Heart left ventricle (tissue), 16 donors: Measurements from ENCODE around the gene CHST11. TPM values are rescaled to one million over a fixed set of nuclear protein-coding genes. Genes with fewer than 3 reads are reported as not detected.
A peak's percentile ranks its signal among the peaks of the same experiment; 100 is the strongest.

Source experiments
- ATAC-seq, 4 donors: fragments of 200-7000 bp; cut with Tn5 transposase; one replicate each; pipeline ENCODE4 v1.9.1; 2020 to 2022; ENCODE audit warnings: moderate library complexity in 4 of 4, mild to moderate bottlenecking in 3 of 4, moderate number of reproducible peaks in 1 of 4
- DNase-seq, 5 donors: peaks; one replicate each; pipeline ENCODE4 v3.0.0-alpha.2; 2020
- H3K27ac ChIP-seq, 12 donors: fragments of 200-600 bp; sonication (generic) in 4 of 12; one replicate each; pipeline versions ENCODE4 v1.5.0 to v1.8.0; 2016 to 2022; ENCODE audit warnings: mild to moderate bottlenecking in 2 of 12
- H3K27me3 ChIP-seq, 9 donors: fragments of 200-600 bp; sonication (generic) in 2 of 9; one replicate each; pipeline versions ENCODE4 v1.5.1 to v1.8.0; 2016 to 2022; ENCODE audit warnings: mild to moderate bottlenecking in 3 of 9
- H3K36me3 ChIP-seq, 9 donors: fragments of 200-600 bp; sonication (generic) in 2 of 9; one replicate each; pipeline versions ENCODE4 v1.5.0 to v1.8.0; 2018 to 2022; ENCODE audit warnings: mild to moderate bottlenecking in 2 of 9
- H3K4me1 ChIP-seq, 12 donors: fragments of 200-600 bp; sonication (generic) in 4 of 12; one replicate each; pipeline versions ENCODE4 v1.5.0 to v1.8.0; 2016 to 2022; ENCODE audit warnings: mild to moderate bottlenecking in 3 of 12
- H3K4me3 ChIP-seq, 12 donors: fragments of 200-600 bp; sonication (generic) in 4 of 12; one replicate each; pipeline versions ENCODE4 v1.5.0 to v1.8.0; 2017 to 2022; ENCODE audit warnings: mild to moderate bottlenecking in 9 of 12, moderate library complexity in 4 of 12
- H3K9me3 ChIP-seq, 12 donors: fragments of 200-600 bp; sonication (generic) in 4 of 12; one replicate each; pipeline versions ENCODE4 v1.5.0 to v1.8.0; 2016 to 2022; ENCODE audit warnings: mild to moderate bottlenecking in 1 of 12
- POLR2A ChIP-seq, 2 donors: fragments of 450-650 bp; IDR thresholded peaks; one replicate each; pipeline ENCODE4 v1.6.1; 2017; ENCODE audit warnings: antibody characterized with exemption in 2 of 2, mild to moderate bottlenecking in 2 of 2, moderate library complexity in 2 of 2
- WGBS, 4 donors: extraction: QIAGEN DNeasy Blood & Tissue Kit in 2 of 4; methylation state at CpG; one replicate each; pipeline versions ENCODE4 v1.1.5 to v1.1.7; 2013 to 2018; 5-methylcytosine and 5-hydroxymethylcytosine counted together
- intact Hi-C, 10 donors: fragments of 100-400 bp; cut with DNase I; formaldehyde crosslinking; loops; one replicate each; pipeline versions ENCODE4 v1.11.1 to v1.14.2; 2022
- long read RNA-seq, 3 donors: library from polyadenylated mRNA; unstranded; transcript quantifications; one replicate each; pipeline ENCODE4 v2.0.0, GENCODE V29; 2020 to 2021
- polyA plus RNA-seq, 2 donors: library from polyadenylated mRNA; stranded (reverse); fragments of 200-250 nt; gene quantifications; one replicate each; pipeline ENCODE4 v1.2.3, GENCODE V29; 2013
- total RNA-seq, 9 donors: library from RNA; depleted of rRNA in 2 of 9; stranded (reverse); fragments of >200 nt in 2 of 9; fragmentation: NEBNext Ultra II Directional in 3 of 9; extraction: Animal tissue kit (Norgen Biotek cat#: 25700) in 3 of 9; gene quantifications; one replicate each; pipeline versions ENCODE4 v1.1.0 to v1.2.4, GENCODE V29; 2016 to 2023
- TF ChIP-seq, protein P1 (sequence below), 12 donors: fragments of 200-600 bp; sonication (generic) in 4 of 12; IDR thresholded peaks; one replicate each; pipeline versions ENCODE4 v1.5.0 to v1.8.0; 2018 to 2022; ENCODE audit warnings: antibody characterized with exemption in 12 of 12, mild to moderate bottlenecking in 5 of 12
- donor health status: ischemic (EF 13 %, LVEDD 7.1; RV severe dilation, severe dysfunction).
- donor health status: healthy with polysubstance abuse.
- donor health status: DM: no; HTN: yes; CAD: no.
- donor health status: DM: no; HTN: no; CAD: no.
- donor health status: ischemic (EF 25% LVEDD 6.9; RV normal size, moderate dysfunction).
- donor health status: ischemic (EF 25% LVEDD 5.7; RV mildly dilated, moderate dysfunction).
- donor health status: healthy.
- donor health status: DM: yes; HTN: yes; CAD: no.
- donor health status: ischemic (EF 35%, LVEDD 5.7; RV mildly dilated, moderate dysfunction).
- donor health status: nonischemic (EF 11% LVEDD 7.7; RV severe dilation, severe dysfunction).
- donor health status: DM: yes; HTN: yes; CAD: no.
- donor health status: PGD.
- donor health status: ischemic (EF 29% LVEDD 5.4; RV normal size, mild dysfunction).
- donor health status: nonischemic (EF 23%, LVEDD 6.1; RV moderate dilation, normal function).

Gene CHST11
- total RNA-seq (10 to 100 TPM in 3 of 9 donors, 1 to 10 TPM in 6; 2.3 to 16.9 (median 4.4) TPM), polyA plus RNA-seq (1 to 10 TPM; 1.1 to 1.8 TPM)
- long read RNA-seq, donor 1, full-length matches to known transcripts = 2 of 3 reads
- long read RNA-seq, donor 1, partial matches to known transcripts = 0 of 3 reads
- long read RNA-seq, donor 1, other reads (novel, unspliced or antisense) = 1 of 3 reads
- long read RNA-seq, donor 2 = 0 reads
- long read RNA-seq, donor 3, full-length matches to known transcripts = 2 of 3 reads
- long read RNA-seq, donor 3, partial matches to known transcripts = 0 of 3 reads
- long read RNA-seq, donor 3, other reads (novel, unspliced or antisense) = 1 of 3 reads

DNA sequence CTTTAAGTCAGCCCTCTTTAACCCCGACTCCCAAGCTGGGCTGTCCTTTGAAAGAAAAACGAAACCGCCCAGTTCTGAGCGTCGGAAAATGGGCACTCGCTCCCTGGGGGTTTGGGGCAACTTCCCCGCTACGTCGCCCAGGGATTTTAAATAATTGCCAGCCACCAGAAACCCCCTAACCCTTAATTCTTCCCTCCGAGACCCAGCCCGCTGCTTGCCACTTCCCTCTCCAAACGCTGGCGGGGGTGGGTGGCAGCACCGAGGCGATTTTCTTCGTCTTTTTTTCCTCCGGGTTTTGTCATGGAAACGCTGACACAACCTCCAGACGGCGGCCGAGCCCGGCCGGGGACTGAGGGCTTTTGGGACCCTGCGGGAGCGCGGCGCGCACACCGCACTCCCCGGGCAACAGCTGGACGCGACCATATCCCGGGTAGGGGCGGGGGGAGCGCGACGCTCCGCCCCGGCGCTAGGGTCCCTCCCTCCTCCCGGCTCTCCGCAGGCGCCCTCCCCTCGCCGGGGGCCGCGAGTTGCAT is at the start of gene CHST11:
TSS of gene CHST11 (plus strand) at position 532 of the 533 bp plus-strand sequence.
- TF ChIP-seq, protein P1, sequence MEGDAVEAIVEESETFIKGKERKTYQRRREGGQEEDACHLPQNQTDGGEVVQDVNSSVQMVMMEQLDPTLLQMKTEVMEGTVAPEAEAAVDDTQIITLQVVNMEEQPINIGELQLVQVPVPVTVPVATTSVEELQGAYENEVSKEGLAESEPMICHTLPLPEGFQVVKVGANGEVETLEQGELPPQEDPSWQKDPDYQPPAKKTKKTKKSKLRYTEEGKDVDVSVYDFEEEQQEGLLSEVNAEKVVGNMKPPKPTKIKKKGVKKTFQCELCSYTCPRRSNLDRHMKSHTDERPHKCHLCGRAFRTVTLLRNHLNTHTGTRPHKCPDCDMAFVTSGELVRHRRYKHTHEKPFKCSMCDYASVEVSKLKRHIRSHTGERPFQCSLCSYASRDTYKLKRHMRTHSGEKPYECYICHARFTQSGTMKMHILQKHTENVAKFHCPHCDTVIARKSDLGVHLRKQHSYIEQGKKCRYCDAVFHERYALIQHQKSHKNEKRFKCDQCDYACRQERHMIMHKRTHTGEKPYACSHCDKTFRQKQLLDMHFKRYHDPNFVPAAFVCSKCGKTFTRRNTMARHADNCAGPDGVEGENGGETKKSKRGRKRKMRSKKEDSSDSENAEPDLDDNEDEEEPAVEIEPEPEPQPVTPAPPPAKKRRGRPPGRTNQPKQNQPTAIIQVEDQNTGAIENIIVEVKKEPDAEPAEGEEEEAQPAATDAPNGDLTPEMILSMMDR (IDR thresholded peaks at IDR 0.05) = peak in 10 of 12 donors; percentile 12 to 58 (median 31)
- peak in 1 of 2 donors; percentile 42 for TF ChIP-seq POLR2A (IDR thresholded peaks at IDR 0.05)
- Histone ChIP-seq H3K27me3 (no peaks in the 10 kb centered on the region), H3K27ac (peak within 1 kb of the TSS; percentile 22 to 88 (median 76)), H3K4me3 (peak within 1 kb of the TSS; percentile 69 to 99 (median 84)), H3K36me3 (no peaks in the 10 kb centered on the region), H3K4me1 (peaks cover 0 to 38% (median 17%) of the 10 kb centered on the region in 12 donors), H3K9me3 (no peaks in the 10 kb centered on the region)
- intact Hi-C loops = loop anchor here in 6 of 10 donors (2.0 to 10.0 kb wide), 7 partner anchors 148 to 421 kb away; no protein-coding TSS in a partner anchor
- whole genome bisulfite sequencing, 4 donors = 0 to 1% (median 1%) methylated on average over 46 to 47 of the region's 47 CpGs
- peak; percentile 84 to 94 (median 89) for DNase-seq
- peak; percentile 87 to 96 (median 96) for ATAC-seq

DNA sequence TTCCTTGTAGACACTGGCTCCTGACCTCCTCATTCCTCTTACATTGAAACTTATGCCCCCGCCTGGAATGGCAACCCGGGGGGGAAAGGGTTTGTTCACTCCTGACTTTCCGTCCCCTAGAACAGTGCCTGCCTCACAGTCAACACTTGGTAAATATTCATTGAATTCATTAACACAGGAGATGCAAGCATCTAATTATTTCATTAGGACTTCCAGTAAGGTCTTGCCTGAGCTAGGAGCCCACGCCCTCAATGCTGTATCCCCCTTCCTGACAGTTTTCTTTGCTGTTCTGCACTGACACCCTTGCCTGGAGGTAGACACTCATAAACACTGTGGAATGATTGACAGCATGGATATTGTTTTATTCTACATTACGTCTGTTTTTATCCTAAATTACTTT is 49.3 kb upstream of the CHST11 start:
- ATAC-seq = no peak
- 80 to 93% (median 89%) methylated on average over 5 of the region's 5 CpGs for WGBS, 4 donors
- Histone ChIP-seq H3K27ac (no peak overlapping the region), H3K27me3 (no peaks in the 10 kb centered on the region), H3K4me3 (no peak overlapping the region), H3K9me3 (peaks cover 0 to 13% (median 2%) of the 10 kb centered on the region in 12 donors), H3K36me3 (no peaks in the 10 kb centered on the region), H3K4me1 (peaks cover 0 to 14% (median 3%) of the 10 kb centered on the region in 12 donors)
- DNase-seq = no peak
- intact Hi-C loops = loop anchor here in 1 of 10 donors (10.0 kb wide), 1 partner anchor 247 kb away; no protein-coding TSS in a partner anchor
- TF ChIP-seq, protein P1 (IDR thresholded peaks at IDR 0.05) = no peak

DNA sequence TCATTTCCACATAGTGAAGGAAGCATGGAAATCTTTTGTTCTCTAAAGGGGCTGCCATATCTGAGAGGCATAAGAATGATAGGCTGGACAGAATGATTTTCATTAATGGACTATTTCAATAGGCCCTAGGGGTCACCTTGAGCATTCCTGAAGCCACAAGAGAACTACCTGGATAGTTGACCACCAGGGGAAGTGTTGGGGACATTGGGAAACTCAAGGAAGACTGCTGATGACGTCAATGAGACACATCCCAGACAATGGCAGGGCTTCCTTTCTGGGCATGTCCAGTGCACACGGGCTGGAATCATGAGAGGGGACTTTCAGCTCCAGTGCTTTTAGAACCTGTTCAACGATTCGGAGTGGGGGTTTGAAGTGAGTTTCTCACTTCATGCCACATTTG is 48.8 kb upstream of the CHST11 start:
- no peaks in the 10 kb centered on the region for H3K36me3 ChIP-seq
- H3K4me3 ChIP-seq = no peak overlapping the region
- 37 to 48% (median 42%) methylated on average over 4 of the region's 4 CpGs for WGBS, 4 donors
- H3K9me3 ChIP-seq = peaks cover 0 to 13% (median 2%) of the 10 kb centered on the region in 12 donors
- no peak for ATAC-seq
- H3K4me1 ChIP-seq = peaks cover 0 to 14% (median 3%) of the 10 kb centered on the region in 12 donors
- H3K27me3 ChIP-seq = no peaks in the 10 kb centered on the region
- DNase-seq = no peak
- intact Hi-C loops = loop anchor here in 1 of 10 donors (10.0 kb wide), 1 partner anchor 247 kb away; no protein-coding TSS in a partner anchor
- peak overlapping the region in 5 of 12 donors; percentile 10 to 64 (median 50) for H3K27ac ChIP-seq
- no peak for TF ChIP-seq POLR2A (IDR thresholded peaks at IDR 0.05)
- TF ChIP-seq, protein P1 (IDR thresholded peaks at IDR 0.05) = no peak

DNA sequence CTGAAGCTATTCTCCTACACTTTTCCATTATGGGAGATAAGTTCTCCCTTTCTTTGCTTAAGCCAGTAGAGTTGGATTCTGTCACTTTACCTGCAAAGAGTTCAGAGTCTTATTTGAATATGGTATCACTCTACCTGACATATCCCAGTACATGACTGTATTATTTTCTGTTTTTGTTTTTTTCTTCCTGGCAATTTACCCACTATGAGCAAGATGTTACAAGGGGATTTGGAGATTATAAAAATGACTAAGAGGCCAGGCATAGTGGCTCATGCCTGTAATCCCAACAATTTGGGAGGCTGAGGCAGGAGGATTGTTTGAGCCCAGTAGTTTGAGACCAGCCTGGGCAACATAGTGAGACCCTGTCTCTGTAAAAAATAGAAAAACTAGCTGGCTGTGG is 46.4 kb upstream of the CHST11 start:
- Histone ChIP-seq H3K4me3 (no peak overlapping the region), H3K36me3 (no peaks in the 10 kb centered on the region), H3K9me3 (peaks cover 0 to 13% (median 2%) of the 10 kb centered on the region in 12 donors), H3K27ac (no peak overlapping the region), H3K4me1 (peaks cover 0 to 14% (median 3%) of the 10 kb centered on the region in 12 donors), H3K27me3 (no peaks in the 10 kb centered on the region)
- DNase-seq (no peak), ATAC-seq (no peak)
- intact Hi-C loops = no loop called here
- TF ChIP-seq POLR2A (IDR thresholded peaks at IDR 0.05) = no peak
- TF ChIP-seq, protein P1 (IDR thresholded peaks at IDR 0.05) = no peak
